ENCODE measurements around the gene CACNA1D.
"Not testable (repeated sequence)": the region's sequence is repeated elsewhere in the genome, so short reads cannot be mapped to it uniquely, and the experiment has no call there.

CACNA1D gene

DNA sequence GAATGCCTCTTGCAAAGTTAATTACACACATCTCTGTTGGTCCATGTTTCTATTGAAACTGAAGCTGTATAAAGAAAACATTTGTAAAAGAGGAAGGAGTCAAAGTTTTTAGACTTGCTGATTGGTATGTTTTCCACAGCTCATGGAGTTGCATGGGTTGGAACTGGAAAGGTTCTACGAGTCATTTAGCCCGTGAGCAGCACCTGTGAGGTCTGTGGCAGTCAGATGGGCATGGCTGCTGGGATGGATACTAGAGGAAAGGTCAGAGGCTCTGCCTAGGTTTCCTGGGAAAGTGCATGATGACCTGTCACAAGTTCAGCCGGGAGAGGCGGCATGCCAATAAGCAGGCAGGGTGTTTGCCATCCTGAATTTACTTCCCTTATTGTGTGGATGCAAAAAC lies 155.4 kb downstream of the CACNA1D start:
- in situ Hi-C loops (cut with MboI; ENCODE audit: low sequenced_read_pairs): no loop called here

DNA sequence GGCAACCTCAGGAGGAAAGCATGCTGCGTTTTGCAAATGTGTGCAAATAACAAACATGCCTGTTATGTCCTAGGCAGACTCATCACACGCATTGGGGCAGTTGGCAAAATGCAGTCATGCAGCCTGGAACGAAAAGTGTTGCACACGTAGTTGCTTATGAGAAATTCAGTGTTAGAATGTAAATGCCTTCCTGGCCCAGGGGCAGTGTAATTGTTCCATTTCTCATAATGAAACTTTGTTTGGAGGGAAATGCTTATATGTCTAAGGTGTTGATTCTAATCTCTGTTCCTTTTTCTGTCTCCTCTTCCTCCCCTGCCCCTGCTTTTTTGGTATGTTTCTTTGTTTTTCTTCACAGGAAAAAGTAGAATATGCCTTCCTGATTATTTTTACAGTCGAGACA lies 156.0 kb downstream of the CACNA1D start:
- in situ Hi-C loops (cut with MboI; ENCODE audit: low sequenced_read_pairs): no loop called here

GRCh38 chr3:53650928-53651661 lies 156.7 kb downstream of the CACNA1D start:
- in situ Hi-C loops (cut with MboI; ENCODE audit: low sequenced_read_pairs): no loop called here

GRCh38 chr3:53651927-53652326 lies 157.5 kb downstream of the CACNA1D start:
- in situ Hi-C loops (cut with MboI; ENCODE audit: low sequenced_read_pairs): no loop called here

DNA sequence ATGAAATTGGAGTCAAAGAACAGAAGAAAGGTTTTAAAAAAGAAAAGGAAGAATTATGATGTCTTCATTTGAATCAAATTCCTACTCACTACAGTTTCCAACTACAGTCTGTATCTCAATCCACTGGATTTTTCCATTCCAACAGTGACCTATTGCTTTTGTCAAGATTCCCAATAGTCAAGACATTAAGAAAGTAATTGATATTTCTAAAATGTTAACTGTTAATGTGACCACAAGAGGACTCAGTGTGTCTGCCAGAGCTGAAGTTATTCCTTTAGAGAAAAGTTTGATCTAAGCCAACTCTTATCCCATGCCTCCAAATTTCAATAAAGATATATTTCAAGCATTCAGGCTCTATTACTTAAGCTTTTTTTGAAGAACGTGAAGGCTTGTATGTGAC lies 163.2 kb downstream of the CACNA1D start:
- in situ Hi-C loops (cut with MboI; ENCODE audit: low sequenced_read_pairs): no loop called here

DNA sequence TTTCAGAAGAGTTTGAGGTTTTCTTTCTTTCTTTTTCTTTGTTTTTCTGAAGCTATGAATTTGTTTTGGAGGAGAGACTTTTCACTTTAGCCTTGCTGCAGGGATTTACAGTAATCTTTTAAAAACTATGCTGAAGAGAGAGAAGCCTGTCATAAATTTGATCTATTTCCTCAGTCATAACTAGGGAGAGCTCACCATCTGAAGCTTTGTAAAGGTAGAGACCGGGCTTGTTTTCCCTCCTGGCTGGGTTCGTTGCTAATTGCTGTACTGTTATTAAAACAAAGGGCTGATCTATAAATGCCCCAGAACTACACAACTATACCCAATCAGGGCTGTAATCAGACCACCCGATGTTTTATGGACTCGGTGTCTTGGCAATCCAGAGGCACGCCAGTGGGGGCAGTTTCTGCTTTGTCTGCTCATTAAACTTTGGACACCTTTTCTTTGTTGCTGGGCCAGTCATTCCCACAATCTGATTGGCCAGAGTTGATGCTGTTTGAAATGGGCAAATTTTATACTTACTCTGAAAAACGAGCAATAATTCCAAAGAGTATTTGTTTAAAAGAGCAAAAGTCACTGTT lies 164.3 kb downstream of the CACNA1D start:
- in situ Hi-C loops (cut with MboI; ENCODE audit: low sequenced_read_pairs): no loop called here

DNA sequence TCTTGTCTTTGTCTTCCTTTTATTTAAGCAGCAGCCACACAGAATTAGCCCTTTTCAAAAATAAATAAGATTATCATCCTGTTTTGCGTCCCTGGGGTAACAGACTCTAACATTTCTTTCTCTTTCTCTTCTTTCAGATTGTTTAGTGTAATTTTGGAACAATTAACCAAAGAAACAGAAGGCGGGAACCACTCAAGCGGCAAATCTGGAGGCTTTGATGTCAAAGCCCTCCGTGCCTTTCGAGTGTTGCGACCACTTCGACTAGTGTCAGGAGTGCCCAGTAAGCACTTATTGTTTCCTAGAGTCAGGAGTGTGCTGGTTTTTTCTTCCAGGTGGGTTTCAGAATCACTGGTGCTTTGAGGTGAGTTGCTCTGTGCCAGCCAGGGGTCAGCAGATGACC lies 165.6 kb downstream of the CACNA1D start:
- in situ Hi-C loops (cut with MboI; ENCODE audit: low sequenced_read_pairs): no loop called here

- in situ Hi-C loops (cut with MboI; ENCODE audit: low sequenced_read_pairs): no loop called here
These were observed 167.1 kb downstream of the CACNA1D start for GRCh38 chr3:53661480-53661879.

GRCh38 chr3:53664812-53665211 lies 170.4 kb downstream of the CACNA1D start:
- in situ Hi-C loops (cut with MboI; ENCODE audit: low sequenced_read_pairs): not testable (repeated sequence)

DNA sequence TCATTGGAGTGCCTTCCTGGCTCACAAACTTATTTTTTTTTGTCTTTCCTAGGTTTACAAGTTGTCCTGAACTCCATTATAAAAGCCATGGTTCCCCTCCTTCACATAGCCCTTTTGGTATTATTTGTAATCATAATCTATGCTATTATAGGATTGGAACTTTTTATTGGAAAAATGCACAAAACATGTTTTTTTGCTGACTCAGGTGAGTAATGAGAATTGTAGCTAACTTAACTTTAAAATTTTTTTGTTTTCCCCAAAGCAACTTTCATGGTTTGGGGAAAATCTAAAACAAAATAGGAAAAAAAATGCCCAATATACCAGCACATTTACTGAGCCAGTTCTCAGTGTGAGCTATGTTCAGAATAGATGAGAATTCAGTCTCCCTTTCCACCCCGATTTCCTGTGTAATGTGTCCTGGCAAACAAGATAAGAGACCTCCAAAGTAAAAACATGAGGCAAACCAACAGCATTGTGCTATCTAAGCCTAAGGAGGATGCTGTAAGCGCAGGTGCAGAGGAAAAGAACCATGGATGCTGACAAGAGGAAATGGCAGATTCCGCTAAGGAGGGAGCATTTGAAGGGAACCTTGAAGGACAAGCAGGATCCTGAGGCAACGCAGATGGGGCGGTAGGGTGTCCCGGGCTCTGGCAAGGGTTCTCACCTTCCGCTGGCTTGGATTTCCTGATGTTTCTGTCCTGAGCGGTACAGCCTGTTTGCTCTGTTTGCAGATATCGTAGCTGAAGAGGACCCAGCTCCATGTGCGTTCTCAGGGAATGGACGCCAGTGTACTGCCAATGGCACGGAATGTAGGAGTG lies 171.4 kb downstream of the CACNA1D start:
- in situ Hi-C loops (cut with MboI; ENCODE audit: low sequenced_read_pairs): no loop called here

- in situ Hi-C loops (cut with MboI; ENCODE audit: low sequenced_read_pairs): no loop called here
These were observed 174.5 kb downstream of the CACNA1D start for GRCh38 chr3:53668872-53669271.

- in situ Hi-C loops (cut with MboI; ENCODE audit: low sequenced_read_pairs): no loop called here
These were observed 176.3 kb downstream of the CACNA1D start for GRCh38 chr3:53670721-53671120.

GRCh38 chr3:53671192-53671960 lies 177.0 kb downstream of the CACNA1D start:
- in situ Hi-C loops (cut with MboI; ENCODE audit: low sequenced_read_pairs): no loop called here

- in situ Hi-C loops (cut with MboI; ENCODE audit: low sequenced_read_pairs): no loop called here
These were observed 177.5 kb downstream of the CACNA1D start for GRCh38 chr3:53671961-53672299.

DNA sequence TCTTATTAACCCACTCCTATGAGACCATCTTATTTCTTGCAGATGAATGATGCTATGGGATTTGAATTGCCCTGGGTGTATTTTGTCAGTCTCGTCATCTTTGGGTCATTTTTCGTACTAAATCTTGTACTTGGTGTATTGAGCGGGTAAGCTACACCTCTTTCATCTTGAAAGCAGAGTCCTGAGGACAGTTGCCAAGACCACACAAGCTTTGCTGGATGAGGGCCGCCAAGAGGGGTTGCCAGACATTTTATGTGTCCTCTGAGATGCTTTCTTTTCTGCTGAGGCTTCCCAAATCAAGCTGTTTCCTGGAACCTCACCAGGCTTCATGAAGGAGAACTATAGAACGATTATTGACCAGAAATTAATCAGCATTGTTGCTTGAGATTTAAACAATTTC lies 178.6 kb downstream of the CACNA1D start:
- in situ Hi-C loops (cut with MboI; ENCODE audit: low sequenced_read_pairs): no loop called here

DNA sequence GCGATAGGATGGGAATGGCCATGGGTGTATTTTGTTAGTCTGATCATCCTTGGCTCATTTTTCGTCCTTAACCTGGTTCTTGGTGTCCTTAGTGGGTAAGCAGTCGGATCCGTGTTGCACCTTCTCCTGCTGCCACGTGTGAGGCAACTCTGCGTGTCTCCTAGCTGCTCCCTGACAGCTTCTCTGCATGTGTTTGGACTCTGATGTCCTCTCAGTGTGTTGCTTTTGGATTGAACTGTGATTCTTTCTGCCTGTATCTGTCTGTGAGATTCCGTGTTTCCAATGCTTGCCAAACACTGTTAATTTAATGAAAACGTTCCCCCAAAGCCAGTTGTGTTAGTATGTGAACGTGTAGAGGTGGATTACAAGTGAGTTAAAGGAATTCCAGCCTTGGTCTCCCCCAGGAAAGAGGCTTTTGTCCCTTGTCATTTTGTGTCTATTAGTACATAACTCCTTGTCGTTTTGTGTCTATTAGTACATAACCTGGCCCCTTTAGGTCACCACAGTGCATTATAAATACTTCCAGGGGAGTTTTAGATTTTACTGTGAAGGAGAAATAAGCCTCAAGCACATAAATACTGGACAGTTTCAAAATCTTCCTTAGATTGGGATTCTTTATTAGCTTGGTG lies 179.4 kb downstream of the CACNA1D start:
- in situ Hi-C loops (cut with MboI; ENCODE audit: low sequenced_read_pairs): no loop called here

DNA sequence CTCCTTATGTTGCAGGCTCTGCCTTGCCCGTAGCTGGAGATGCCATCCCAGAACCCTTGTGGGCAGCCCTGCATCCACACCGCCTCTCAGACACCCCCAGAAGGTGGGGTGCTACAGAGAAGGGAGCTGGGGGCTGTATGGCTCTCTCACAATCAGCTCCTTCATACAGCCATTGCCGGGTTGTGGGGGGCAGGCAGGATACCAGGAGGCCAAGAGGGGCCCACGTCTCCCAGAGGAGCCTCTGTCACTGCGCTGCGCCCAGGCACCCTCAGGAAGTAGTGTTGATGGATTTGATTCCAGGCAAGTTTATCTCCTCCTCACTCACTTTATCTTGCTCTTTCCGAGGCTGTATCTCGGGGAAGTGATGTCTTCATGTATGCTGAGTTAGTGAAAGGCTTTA lies 180.2 kb downstream of the CACNA1D start:
- in situ Hi-C loops (cut with MboI; ENCODE audit: low sequenced_read_pairs): no loop called here

DNA sequence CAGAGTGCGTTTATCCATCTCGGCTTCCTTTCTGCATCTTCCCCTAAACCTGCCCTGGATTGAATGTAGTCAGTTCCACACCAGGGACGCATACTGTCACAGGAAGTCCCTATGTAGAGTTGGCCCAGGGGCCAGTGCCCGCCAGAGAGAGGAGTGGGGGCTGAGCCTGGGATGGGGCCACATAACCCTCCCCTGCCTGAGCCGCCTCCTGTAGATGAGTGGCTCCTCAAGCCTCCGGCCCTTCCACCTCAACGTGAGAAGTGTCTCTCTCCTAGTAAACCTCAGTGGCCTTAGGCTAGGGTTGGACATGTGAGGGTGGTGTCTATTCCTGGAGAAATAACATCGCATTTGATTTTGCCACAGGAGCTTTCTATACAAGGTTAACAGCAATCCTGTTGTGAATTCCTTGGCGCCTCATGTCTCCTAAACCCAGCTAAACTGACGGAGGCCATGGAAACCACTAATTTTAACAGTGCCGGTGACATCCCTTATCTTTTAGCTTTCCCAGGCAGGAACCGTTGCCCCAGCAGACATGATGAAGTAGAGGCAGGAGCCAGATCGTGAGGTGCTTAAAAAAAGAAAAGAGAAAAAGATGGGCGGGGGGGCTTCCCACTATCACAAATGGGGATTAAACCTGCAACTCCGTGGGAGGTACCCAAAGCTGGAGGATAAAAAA lies 180.7 kb downstream of the CACNA1D start:
- in situ Hi-C loops (cut with MboI; ENCODE audit: low sequenced_read_pairs): no loop called here

DNA sequence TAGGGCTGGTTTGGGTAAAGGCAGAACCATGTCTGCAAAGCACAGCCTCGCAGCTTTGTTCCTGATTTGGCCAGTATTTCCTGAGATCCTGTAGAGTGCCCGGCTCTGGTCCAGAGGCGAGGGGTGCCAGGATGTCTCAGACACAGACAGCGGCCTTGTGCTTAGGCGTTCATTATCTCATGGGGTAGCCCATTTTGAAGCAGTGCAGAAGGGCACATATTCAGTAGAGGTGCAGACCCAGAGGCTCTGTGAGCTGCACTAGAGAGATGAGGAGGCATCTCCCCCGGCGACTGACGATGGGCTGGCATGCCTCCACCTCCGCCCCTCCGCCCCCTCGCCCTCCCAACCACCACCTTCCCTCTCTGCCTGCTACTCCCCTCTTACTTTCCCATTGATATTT lies 181.5 kb downstream of the CACNA1D start:
- in situ Hi-C loops (cut with MboI; ENCODE audit: low sequenced_read_pairs): no loop called here

- in situ Hi-C loops (cut with MboI; ENCODE audit: low sequenced_read_pairs): no loop called here
These were observed 183.0 kb downstream of the CACNA1D start for GRCh38 chr3:53677413-53677812.

Data from HL-60/S4 treated with retinoic acid at 250 ng/mL for 4 days and 3 days (cell line).